ENCODE data around the gene KCNJ18.
"Not testable (repeated sequence)": the region's sequence is repeated elsewhere in the genome, so short reads cannot be mapped to it uniquely, and the experiment has no call there.

The KCNJ18 gene

GRCh38 chr17:21691883-21692703 lies at the start of gene KCNJ18:
Gene KCNJ18, plus strand, starts transcription at chr17:21692523. Its CDS starts 10,264 bp downstream, at chr17:21702787.
- DNase-seq = not testable (repeated sequence)

- not testable (repeated sequence) for DNase-seq
Observed at GRCh38 chr17:21648125-21648524, 44.2 kb upstream of the KCNJ18 start.

GRCh38 chr17:21650043-21650442 lies 42.3 kb upstream of the KCNJ18 start:
- not testable (repeated sequence) for DNase-seq

GRCh38 chr17:21652049-21652448 lies 40.3 kb upstream of the KCNJ18 start:
- DNase-seq = not testable (repeated sequence)

GRCh38 chr17:21653211-21653610 lies 39.1 kb upstream of the KCNJ18 start:
- not testable (repeated sequence) for DNase-seq

- DNase-seq = not testable (repeated sequence)
Observed at GRCh38 chr17:21656518-21657309, 35.6 kb upstream of the KCNJ18 start.

GRCh38 chr17:21659635-21660034 lies 32.7 kb upstream of the KCNJ18 start:
- not testable (repeated sequence) for DNase-seq

GRCh38 chr17:21661455-21661854 lies 30.9 kb upstream of the KCNJ18 start:
- DNase-seq = not testable (repeated sequence)

- not testable (repeated sequence) for DNase-seq
Observed at GRCh38 chr17:21663166-21663565, 29.2 kb upstream of the KCNJ18 start.

- not testable (repeated sequence) for DNase-seq
Observed at GRCh38 chr17:21663614-21664474, 28.5 kb upstream of the KCNJ18 start.

- not testable (repeated sequence) for DNase-seq
Observed at GRCh38 chr17:21665171-21665570, 27.2 kb upstream of the KCNJ18 start.

GRCh38 chr17:21665935-21666493 lies 26.3 kb upstream of the KCNJ18 start:
- not testable (repeated sequence) for DNase-seq

GRCh38 chr17:21666711-21667412 lies 25.5 kb upstream of the KCNJ18 start:
- not testable (repeated sequence) for DNase-seq

GRCh38 chr17:21667413-21668117 lies 24.8 kb upstream of the KCNJ18 start:
- DNase-seq = not testable (repeated sequence)

- not testable (repeated sequence) for DNase-seq
Observed at GRCh38 chr17:21668118-21668488, 24.2 kb upstream of the KCNJ18 start.

- not testable (repeated sequence) for DNase-seq
Observed at GRCh38 chr17:21668746-21669508, 23.4 kb upstream of the KCNJ18 start.

- DNase-seq = not testable (repeated sequence)
Observed at GRCh38 chr17:21669616-21670360, 22.5 kb upstream of the KCNJ18 start.

GRCh38 chr17:21670361-21671155 lies 21.8 kb upstream of the KCNJ18 start:
- not testable (repeated sequence) for DNase-seq

- DNase-seq = not testable (repeated sequence)
Observed at GRCh38 chr17:21671437-21671836, 20.9 kb upstream of the KCNJ18 start.
